Fibroblast of skin of scalp (primary cell): ENCODE measurements around the gene DYNLRB2.
A peak's percentile ranks its signal among the peaks of the same experiment; 100 is the strongest.

Experiments
- DNase-seq: peaks from one replicate; pipeline ENCODE4 v3.0.0-alpha.2; 2013

The DYNLRB2 gene

DNA sequence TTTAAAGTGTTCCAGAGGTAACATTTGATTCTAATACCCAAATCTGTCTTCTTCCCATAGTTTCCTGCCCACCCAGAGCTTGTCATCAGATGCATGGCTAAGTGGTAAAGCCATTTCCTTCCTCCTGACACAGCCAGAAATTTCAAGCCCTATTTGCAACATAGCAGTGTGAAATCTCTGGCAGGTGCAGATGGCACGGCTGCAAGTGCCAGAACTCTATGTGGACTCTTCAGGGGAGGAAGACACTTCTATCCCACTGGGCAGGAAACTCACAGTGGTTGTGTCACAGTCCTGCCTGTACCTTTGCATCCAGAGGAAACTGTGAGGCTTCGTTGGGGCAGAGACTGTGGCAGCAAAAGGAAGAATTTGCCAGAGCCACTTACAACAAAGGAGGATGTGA, 13.2 kb downstream of the DYNLRB2 start:
- no peak for DNase-seq

DNA sequence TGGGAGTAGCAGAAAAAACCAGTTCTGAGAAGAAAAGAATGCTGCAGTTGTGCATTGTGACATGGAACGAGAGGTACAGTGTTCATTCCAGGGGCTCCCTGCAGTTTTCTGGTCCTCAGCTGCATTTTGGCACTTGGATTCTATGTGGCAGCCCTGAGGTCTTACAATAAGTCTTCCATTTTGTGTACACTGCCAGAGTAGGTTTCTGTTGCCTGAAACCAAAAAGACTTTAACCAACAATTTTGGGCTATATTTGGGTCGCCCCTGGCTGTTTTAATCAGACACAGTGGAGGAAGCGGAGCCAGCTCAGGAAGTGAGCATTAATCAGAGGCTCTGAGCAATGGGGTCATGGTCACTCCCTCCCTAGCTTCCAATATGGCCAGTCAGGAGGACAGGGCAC, 15.7 kb downstream of the DYNLRB2 start:
- DNase-seq = no peak

DNA sequence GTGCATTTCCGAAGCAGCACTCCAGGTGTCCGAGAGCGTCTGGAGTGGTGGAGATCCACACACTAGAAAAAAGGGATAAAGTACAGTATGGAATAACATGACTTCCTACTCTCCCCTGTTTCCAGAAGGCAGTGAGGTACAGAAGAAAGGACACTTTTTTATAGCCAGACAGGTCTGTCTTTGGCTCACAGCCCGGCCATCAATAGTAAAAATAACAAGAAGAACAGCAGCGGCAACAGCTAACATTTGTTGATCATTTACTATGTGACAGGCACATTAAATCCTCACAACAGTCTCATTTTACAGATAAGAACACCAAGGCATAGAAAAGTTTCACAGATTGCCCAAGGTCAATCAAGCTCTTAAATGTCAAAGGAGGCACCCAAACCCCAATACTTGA, 16.2 kb downstream of the DYNLRB2 start:
- no peak for DNase-seq

DNA sequence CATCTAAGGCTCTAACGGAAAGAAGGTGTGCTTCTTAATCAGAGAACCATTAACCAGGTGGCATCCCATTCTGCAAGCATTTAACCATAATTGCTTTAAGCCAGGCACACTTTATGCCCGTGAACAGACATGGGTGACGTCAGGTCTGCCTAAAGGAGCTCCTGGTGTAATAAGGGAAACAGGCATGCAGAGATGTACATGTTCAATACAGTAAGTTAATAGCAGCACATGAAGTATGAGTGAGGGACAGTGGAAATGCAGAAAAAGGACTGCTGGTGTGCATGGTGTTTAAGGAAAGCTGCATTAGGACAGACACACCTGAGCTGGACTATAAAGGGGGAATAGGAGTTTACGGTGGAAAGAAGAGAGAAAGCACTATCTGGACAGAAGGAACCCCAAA, 18.6 kb downstream of the DYNLRB2 start:
- DNase-seq = no peak

DNA sequence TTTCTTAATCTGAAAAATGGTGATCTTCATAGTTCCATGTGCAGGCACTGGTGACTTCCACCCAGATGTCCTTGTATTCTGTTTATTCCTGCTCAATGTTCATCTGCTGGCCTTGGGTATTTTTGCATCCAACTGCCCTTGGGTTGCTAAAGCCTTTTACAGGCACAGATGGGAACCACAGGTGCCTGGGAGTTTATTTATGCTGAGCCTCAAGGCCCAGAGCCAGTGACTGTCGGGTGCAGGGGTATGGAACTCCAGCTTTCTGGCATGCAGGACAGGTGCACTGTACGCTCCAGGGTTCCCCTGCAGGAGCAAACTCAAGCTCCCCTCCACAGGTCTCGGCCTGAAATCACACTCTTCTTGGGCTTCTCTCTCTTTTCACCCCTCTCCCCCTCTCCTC, 22.3 kb downstream of the DYNLRB2 start:
- DNase-seq = no peak

DNA sequence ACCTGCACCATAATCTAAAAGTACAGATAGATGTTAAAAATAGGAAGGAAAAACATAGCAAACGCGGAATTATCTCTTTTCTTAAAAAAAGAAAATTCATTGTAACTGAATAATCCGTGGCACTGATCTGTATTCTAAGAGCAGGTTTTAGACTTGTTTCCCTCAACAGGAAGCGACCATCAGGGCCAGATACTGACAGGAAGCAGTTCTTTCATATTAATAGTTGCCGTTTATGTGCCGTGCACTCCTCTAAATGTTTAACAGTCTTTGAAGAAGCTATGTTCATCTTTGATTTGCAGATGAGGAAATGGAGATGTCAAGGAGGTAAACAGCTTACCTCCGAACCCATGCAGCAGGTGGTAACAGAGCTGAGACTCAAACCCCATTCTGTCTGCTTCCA, 23.6 kb downstream of the DYNLRB2 start:
- no peak for DNase-seq

DNA sequence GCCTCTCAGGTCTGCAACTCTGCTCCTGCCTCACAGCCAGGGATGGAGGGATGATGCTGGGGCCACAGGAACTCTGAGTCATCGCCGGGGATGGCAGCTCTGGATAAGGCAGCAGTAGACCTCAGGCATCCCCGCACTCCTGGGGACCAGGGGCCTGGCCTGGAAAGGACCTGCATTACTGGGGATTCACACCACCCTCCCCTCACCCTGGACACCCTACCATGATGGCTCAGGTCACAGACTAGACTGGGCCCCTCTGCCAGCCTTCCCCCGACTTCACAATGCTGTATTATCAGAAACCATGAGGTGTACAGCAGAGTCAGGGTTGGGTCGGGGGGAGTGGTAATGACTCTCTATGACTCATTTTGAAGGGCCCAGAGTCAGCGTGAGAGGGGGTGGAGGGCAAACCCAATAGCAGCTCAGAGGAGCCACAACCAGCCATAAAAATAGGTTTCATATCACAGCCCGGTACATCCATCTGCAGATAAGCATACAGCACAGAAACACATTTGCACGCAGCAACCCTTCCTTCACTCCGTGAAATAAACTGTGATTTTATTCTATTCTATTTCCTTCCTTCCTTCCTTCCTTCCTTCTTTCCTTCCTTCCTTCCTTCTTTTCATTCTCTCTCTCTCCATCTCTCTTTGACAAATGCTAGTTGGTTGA, 28.8 kb downstream of the DYNLRB2 start:
- peak; percentile 54 for DNase-seq

DNA sequence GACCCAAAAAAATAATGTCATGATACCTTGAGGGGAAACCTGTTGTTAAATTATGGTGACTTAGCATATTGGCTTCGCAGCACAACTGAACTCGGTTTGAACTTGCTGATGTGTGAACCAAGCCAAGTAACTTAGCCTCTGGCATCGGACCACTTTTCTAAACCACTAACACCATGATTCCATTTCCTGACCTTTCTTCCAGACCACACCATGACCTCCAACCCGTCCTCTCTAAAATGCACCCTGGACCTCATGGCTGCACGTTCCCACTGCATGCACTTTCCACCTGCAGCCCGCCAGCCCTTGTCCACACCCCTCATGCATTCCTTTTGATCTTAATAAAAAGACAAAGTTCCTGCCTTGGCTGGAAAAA, 29.3 kb downstream of the DYNLRB2 start:
- no peak for DNase-seq

DNA sequence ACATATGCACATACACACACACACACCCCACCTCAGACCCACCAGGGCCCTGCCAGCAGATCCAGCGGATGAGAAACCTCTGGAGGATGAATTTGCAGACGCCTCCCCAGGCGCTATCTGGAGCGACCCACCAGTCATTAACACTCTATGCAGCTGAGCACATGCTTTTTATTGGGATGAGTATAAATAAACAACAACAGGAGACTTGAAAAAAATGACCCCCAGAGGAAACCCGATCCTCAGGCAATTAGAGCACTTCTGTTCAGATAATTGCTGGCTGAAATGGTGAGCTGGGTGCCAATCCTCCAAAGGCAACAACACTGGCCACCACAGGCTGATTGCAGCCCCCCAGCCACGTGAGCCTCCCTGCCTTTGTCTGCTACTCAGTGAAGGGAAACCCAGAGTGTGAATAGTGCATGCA, 32.9 kb downstream of the DYNLRB2 start:
- DNase-seq = no peak

DNA sequence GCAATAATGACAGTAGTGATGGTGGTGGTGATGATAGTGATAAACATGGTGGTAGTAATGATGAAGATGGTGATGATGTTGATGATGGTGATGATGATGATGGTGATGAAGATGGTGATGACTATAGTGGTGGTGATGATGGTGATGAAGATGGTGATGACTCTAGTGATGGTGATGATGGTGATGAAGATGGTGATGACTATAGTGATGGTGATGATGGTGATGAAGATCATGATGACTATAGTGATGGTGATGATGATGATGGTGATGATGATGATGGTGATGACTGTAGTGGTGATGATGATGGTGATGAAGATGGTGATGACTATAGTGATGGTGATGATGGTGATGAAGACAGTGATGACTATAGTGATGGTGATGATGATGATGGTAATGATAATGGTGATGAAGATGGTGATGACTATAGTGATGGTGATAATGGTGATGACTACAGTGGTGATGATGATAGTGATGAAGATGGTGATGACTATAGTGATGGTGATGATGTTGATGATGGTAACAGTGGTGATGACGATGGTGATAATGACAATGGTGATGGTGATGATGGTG, 35.6 kb downstream of the DYNLRB2 start:
- no peak for DNase-seq

DNA sequence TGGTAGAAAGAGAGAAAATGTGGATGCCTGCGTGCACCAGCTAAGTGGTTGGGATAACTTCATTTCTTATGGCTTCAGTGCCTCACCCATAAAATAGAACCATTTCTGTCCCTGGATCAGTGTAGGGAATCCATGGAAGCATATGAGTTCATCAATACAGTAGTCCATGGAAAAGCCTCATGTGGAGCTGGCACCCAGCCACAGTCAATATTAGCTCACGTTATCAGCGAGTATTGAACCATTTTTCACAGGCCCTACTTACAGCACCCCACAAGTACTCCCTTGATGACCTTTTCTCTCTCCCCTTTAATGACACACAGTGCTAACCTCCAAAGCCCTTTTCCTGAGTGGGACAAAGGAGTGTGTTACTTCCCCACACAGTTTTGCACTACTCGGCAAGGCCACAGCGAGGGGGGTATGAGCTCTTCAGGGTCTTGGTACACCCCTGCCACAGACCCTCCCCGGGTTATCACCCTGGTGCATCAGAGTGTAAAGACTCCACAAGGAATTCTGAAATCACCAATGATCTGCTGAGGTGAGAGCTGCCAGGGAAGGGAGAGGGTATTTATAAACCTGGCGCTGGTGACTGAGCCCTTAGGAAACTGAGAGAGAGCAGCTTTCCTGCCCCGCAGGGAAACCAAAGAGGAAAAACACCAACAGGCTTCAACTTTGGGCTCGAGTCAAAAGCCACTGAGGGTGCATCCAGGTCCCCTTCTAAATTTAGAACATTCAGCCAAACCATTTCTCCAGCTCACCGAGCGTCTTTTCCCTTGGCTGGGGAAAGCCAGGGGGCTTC, 36.9 kb downstream of the DYNLRB2 start:
- no peak for DNase-seq

DNA sequence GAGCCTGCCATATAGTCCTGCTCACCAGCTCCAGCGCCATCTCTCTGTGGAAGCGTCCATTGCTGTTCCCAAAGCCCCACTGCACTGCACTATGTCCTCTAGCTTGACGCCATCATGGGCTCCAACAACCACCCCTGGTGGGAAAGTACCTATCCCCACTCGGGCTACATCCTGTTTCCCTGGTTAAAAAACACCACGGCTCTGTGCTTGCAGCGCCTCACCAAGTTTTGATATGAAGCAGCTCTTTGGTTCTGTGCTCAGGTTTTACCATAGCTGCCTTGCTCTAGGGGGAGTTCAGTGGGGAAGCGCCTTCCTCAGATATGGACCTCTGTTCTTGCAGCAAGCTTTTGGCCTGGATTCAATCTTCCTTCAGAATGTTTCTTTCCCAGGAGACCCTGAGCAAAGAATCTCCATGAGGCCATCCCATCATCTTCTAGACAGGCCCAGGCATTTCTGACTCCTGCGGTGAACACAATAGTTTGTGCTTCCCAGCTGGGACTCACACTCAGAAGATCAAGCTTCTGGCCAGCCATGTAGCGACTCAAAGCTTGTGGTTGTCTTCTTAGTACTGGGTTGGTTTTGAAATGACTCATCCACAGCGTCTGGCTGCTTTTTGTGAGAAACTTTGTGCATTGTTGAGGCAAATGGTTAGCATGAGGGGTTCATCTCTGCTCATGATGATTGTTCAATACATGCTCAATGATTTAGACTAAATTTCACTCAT, 39.5 kb downstream of the DYNLRB2 start:
- DNase-seq = peak; percentile 94

DNA sequence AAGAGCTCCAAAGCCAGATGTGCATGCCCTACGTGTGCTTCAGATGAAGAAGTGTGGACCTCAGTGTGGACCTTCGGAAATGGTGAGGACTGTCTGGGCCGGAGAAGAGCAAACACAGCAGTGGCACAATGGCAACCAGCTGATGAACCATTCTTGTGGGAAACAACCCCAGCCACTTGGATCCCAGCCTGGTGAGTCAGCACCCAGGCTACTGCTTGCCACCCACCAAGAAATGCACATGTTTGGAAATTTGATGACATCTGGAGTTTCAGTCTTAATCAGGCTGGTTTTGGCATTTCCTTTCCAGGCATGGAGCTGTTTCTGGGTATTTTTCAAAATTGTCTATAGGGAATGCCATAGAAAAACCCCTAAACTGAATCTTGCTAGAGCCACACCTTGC, 42.7 kb downstream of the DYNLRB2 start:
- DNase-seq = peak; percentile 89

DNA sequence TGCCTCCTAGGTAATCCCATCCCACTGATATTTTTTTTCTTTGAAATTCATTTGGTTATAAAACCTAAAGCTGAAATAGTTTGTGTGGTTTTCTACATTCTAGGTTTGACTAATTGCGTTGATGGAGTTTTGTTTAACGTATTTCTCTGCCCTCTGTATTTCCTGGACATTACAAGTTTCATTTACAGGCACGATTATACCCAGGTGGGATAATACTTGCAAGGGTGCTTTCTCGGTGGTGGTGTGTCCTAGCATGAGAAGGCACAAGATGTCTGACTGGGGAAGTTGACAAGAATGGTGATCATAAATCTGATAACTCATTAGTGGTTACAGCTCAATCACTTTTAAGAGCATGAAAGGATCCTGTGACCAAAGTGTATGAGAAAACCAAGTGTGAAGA, 45.0 kb downstream of the DYNLRB2 start:
- DNase-seq = no peak

DNA sequence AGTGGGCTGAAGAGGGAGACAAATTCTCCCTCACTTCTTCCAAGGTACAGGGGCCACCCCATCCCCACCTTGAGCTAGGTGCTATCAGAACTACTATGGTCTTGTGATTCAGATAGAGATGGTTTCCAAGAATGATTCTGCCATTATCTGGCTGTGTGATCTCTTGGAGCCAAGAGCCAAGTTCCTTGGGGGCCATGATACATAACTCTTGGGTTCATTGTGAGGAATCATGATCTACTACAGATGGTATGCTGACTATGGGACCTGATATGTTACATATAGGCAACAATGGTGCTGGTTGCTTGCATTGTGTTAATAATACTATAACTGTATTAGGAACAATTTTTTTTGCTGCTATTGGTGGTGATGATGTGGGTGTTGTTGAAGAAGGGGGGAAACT, 45.7 kb downstream of the DYNLRB2 start:
- DNase-seq = peak; percentile 46

DNA sequence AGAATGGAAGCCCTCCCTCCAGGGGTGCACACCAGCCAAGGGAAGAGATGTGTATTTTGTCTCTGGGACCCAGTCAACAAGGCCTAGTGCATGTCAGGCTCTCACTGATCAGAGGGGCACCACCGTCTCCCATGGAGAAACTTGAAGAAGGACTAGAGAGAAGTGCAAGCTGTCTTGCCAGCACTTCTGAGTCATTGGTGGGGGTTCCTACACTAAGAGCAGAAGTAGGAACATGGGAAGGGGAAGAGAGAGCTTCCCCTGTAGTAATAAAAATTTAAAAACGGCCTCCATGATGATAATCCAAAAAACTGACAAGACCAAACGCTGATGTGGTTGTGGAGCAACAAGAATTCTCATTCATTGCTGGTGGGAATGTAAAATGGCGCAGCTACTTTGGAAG, 46.3 kb downstream of the DYNLRB2 start:
- no peak for DNase-seq

DNA sequence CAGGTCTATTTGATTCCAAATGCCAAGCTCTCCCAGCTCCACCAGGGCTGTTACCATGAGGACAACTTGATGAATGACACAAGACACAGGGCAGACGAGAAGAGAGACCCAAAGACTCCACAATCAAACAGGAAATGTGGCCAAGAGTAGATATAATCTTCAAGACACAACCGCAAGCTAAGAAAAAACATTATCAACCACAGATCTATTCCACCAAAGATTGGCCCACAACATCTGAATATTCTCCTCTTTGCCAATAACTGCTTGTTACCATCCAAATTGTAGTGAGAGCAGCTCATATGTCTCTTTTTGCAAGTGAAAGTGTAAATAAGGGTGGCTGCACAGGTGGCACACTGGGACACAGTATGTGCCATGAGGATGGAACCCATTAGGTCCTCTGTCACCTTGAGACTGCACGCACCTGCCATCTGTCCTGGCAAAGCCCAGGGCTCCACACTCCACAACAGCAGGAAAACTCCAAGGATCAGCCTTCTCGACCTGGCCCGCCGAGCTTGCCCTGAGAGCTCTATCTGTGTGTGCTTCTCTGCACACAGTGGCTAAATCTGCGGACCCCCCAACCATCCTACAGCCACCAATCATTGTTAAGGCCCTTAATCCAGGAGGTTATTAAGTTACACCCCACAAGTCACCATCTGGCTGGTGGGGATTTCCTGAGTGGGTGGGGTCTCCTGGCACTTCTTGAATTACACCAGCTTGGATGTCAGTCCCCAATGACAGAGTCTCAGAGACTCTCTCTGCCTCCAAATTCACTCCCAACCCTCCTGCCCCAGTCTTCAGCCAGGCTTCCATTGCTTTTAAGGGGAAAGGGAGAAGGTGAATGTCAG, 50.5 kb downstream of the DYNLRB2 start:
- no peak for DNase-seq

DNA sequence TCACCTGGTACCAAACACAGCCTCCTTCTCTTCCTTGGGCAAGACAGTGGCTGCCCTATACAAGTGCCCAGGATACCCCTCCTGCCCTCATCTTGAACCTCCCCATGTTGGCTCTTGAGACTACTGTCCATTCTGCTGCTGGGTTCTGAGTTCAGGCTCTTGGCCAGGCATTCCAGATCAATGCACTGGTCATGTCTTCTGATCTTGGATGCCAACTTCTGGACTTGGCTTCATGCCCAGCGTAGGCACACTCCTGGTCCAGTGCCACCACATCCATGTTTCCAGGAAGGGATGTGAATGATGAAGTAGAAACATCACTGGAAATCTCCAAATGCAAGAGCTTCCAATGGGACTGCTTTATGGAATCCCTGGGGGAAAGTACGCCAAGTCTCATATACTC, 51.5 kb downstream of the DYNLRB2 start:
- no peak for DNase-seq

DNA sequence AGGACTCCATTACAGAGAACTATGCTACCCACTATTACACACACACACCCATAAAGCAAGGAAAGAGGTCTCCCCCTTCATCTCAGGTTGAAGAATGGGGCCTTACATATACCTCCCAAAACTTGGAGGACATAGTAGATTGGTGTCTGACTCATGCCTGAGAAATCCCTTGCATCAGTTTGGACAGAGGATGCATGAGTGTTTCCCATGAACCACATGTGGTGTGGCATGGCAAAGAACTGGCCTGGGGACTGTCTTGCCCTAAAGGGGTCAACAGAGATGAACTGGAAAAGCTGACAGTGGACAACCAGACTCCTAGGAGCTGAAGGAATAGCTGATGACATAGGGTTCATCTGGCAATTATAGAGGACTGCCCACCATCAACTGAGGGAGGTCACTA, 54.0 kb downstream of the DYNLRB2 start:
- DNase-seq = peak; percentile 50

DNA sequence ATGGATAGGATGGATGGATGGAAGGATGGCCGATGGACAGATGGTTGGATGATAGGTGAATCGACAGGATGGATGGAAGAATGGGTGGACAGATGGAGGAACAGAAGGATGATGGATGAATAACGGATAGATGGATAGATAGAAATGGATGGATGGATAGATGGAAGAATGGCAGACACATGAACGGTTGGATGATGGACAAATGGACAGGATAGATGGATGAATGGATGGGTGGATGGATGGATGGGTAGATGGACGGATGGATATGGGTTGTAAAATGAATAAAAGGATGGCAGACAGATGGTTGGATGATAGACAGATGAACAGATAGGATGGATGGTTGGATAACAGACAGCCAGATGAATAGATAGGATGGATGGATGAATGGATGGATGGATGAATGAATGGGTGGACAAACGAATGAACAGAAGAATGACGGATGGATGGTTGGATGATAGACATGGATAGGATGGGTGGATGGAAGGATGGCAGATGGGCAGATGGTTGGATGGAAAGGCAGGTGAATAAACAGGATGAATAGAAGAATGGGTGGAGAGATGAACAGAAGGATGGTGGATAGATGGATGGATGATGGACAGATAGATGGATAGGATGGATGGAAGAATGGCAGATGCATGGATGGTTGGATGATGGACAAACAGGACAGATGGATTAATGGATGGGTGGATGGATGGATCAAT, 55.9 kb downstream of the DYNLRB2 start:
- no peak for DNase-seq

DNA sequence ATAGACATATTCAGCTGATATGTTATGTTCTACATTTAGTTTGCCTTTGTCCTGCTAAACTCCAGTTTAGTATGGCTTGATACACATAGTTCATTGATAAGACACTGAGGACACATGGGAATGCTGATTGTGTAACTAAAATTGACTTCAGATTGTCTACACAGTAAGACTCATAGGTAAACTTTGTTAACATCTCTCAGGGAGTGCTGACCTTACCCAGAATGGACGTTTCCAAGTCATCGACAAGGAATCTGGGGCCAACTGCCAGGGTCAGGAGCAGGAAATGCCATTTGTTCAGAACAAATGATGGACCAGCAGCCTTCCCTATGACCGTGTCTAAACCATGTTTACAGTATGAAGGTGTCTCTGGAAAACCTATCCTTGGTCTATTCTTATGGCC, 58.7 kb downstream of the DYNLRB2 start:
- no peak for DNase-seq
